ENCODE measurements around the gene TULP1. TPM values are rescaled to one million over a fixed set of nuclear protein-coding genes. Genes with fewer than 3 reads are reported as not detected.

TULP1 gene
- total RNA-seq, 1 experiment from 2014 or later = not detected

DNA sequence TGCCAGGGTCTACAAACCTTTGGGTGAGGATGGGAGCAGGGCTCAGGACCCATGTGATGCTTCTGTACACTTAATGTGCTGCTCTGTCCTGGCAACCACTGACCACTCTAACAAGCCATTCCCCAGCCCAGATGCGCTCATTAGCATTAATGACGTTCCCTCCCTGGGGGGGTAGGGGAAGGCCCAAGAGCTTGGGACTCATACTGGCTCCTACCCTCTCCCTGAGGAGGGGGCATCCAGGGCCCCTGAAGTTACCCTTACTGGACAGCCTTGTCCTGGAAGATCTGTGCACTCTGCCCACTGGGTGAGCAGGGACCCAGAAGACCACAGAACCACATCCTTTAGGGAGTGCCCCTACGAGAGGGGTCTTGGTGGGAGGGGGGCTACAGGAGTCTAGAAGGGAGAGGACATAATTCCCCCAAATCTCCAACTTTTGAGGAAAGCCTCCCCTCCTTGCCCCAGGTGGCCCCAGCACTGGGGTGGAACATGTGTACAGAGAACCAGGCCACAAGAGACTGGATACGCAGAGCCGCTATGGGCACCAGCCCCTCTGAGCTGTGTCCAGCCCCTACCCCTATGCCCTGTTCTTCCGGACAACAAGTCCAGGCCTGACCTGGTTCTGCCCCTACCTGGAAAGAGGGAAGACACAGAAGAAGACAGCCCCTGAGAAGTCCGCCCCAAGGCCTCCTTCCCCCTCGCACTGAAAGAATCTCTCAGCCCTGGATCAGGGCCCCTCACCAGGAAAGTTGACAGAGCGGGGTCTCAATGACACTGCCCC is 17.2 kb downstream of the TULP1 start (continued):
- TF ChIP-seq RAD21 (IDR thresholded peaks at IDR 0.05; ENCODE audit: low read depth) (no peak), POLR2AphosphoS5 (IDR thresholded peaks at IDR 0.05; ENCODE audit: low read depth, low read length) (no peak), ZNF274 (IDR thresholded peaks at IDR 0.05; ENCODE audit: low read depth, low read length) (no peak), ZFX (IDR thresholded peaks at IDR 0.05) (no peak), EZH2phosphoT487 (IDR thresholded peaks at IDR 0.05; ENCODE audit: borderline replicate concordance) (no peak), JUND (IDR thresholded peaks at IDR 0.05) (no peak), EGR1 (IDR thresholded peaks at IDR 0.05; ENCODE audit: low read depth) (no peak)
- TF ChIP-seq, protein P1, sequence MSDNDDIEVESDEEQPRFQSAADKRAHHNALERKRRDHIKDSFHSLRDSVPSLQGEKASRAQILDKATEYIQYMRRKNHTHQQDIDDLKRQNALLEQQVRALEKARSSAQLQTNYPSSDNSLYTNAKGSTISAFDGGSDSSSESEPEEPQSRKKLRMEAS (IDR thresholded peaks at IDR 0.05) = no peak

DNA sequence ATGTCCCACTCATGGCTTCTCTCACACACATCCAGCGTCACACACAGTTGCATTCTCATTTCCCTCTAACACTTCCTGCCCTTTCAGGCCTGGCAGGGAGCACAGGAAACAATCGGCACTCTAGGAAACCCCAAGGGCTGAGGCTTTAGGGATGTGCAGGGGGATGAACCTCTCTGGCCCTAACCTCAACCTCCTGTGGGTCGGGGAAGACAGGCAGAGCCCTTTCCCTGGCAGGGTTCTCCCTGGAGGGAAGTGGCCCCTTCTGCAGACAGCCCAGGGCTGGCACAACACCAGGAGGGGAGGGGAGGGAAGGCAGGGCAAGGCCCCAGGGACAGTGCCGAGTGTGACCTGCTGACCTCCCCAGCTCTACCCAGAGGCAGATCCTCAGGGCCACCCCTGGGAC is 18.5 kb downstream of the TULP1 start:
- no peaks in the 10 kb centered on the region for H4K20me1 ChIP-seq (ENCODE audit: insufficient read depth)

More for the DNA sequence above, 18.5 kb downstream of the TULP1 start:
- H3K36me3 ChIP-seq (ENCODE audit: control insufficient read depth in 1 of 2, insufficient read depth in 2 of 2, low read length in 2 of 2) = no peaks in the 10 kb centered on the region
- peaks cover 45 to 68% of the 10 kb centered on the region in 2 experiments for H3K4me1 ChIP-seq (ENCODE audit: control insufficient read depth in 1 of 2, insufficient read depth in 2 of 2, low read length in 2 of 2)
- TF ChIP-seq YY1 (IDR thresholded peaks at IDR 0.05; ENCODE audit: extremely low read depth, insufficient replicate concordance, low read depth, low read length) = no peak
- no peak for TF ChIP-seq POLR2A (IDR thresholded peaks at IDR 0.05; ENCODE audit: borderline replicate concordance, extremely low read depth, insufficient read depth, insufficient read length)
- DNase-seq (ENCODE audit: low read depth, low spot score) = no peak
- ChIA-PET POLR2A (no interaction called here), CTCF (no interaction called here), RAD21 (ENCODE audit: low non-redundant PET in 1 of 2, low total read pairs in 2 of 2, uncharacterized antibody in 2 of 2, unreplicated experiment in 2 of 2) (no interaction called here)
- H3K9ac ChIP-seq (ENCODE audit: low read length) = no peak overlapping the region
- no peak overlapping the region for H3K4me2 ChIP-seq (ENCODE audit: low read length)
- no peaks in the 10 kb centered on the region for H3K9me3 ChIP-seq (ENCODE audit: control insufficient read depth in 1 of 2, insufficient read depth in 1 of 2, low read depth in 1 of 2, low read length in 2 of 2)
- no peak overlapping the region for H3K4me3 ChIP-seq (replicated peaks in 1 of 2; ENCODE audit: low read depth in 1 of 2, low read length in 2 of 2)
- H3K79me2 ChIP-seq (ENCODE audit: insufficient read depth, low read length) = peaks cover 55% of the 10 kb centered on the region
- BruUV-seq (replicated peaks) = no TSS peak
- H3K27me3 ChIP-seq (ENCODE audit: insufficient read depth, low read length) = no peaks in the 10 kb centered on the region
- H2AFZ ChIP-seq (ENCODE audit: low read depth, low read length, poor library complexity, severe bottlenecking) = no peak overlapping the region
- H3K27ac ChIP-seq (ENCODE audit: low read depth, low read length) = no peak overlapping the region
- ATAC-seq = no peak
- intact Hi-C loops (cut with micrococcal nuclease) = no loop called here
- no peaks in the 10 kb centered on the region for H3K9me2 ChIP-seq (ENCODE audit: insufficient read depth)

All from HCT116 (cell line).